Activated CD4-positive, alpha-beta T cell treated with anti-CD3 and anti-CD28 coated beads, Interleukin-2, amount 10 ng/mL, durations not matched to agents 7 days and 5 days (primary cell): Measurements from ENCODE around the gene ANTKMT. TPM values are rescaled to one million over a fixed set of nuclear protein-coding genes. Genes with fewer than 3 reads are reported as not detected.

Experiments used
- CTCF ChIA-PET: fragments of 350-600 bp; sonication (Branson Sonifier 250); formaldehyde crosslinking; loops from one replicate; lab custom pipeline; 2021; ENCODE audit warnings: antibody characterized with exemption; lab: Charles Lee
- POLR2A ChIA-PET: fragments of 350-600 bp; sonication (Branson Sonifier 250); formaldehyde crosslinking; loops from one replicate; lab custom pipeline; 2021; ENCODE audit warnings: antibody characterized with exemption; lab: Charles Lee
- DNase-seq: peaks from one replicate; pipeline ENCODE4 v3.0.0-alpha.2; 2020
- H3K27ac Mint-ChIP-seq: one replicate; pipeline ENCODE4 v1.8.0; 2021; ENCODE audit warnings: mild to moderate bottlenecking, moderate library complexity, mixed read lengths
- H3K27me3 Mint-ChIP-seq: one replicate; pipeline ENCODE4 v1.8.0; 2021; ENCODE audit warnings: mixed read lengths
- H3K36me3 Mint-ChIP-seq: one replicate; pipeline ENCODE4 v1.8.0; 2021; ENCODE audit warnings: low read depth, mixed read lengths
- H3K4me1 Mint-ChIP-seq: one replicate; pipeline ENCODE4 v1.8.0; 2021; ENCODE audit warnings: mixed read lengths
- H3K4me3 Mint-ChIP-seq: one replicate; pipeline ENCODE4 v1.8.0; 2021; ENCODE audit warnings: mild to moderate bottlenecking, moderate library complexity, mixed read lengths
- H3K9me3 Mint-ChIP-seq: one replicate; pipeline ENCODE4 v1.8.0; 2021; ENCODE audit warnings: mixed read lengths
- total RNA-seq, 2 experiments: library from RNA; stranded (reverse); gene quantifications; one replicate each; pipeline ENCODE4 v1.2.3, GENCODE V29; 2021

The ANTKMT gene
- total RNA-seq, 2 experiments from 2014 or later, result 5.5 to 8.7 TPM

DNA sequence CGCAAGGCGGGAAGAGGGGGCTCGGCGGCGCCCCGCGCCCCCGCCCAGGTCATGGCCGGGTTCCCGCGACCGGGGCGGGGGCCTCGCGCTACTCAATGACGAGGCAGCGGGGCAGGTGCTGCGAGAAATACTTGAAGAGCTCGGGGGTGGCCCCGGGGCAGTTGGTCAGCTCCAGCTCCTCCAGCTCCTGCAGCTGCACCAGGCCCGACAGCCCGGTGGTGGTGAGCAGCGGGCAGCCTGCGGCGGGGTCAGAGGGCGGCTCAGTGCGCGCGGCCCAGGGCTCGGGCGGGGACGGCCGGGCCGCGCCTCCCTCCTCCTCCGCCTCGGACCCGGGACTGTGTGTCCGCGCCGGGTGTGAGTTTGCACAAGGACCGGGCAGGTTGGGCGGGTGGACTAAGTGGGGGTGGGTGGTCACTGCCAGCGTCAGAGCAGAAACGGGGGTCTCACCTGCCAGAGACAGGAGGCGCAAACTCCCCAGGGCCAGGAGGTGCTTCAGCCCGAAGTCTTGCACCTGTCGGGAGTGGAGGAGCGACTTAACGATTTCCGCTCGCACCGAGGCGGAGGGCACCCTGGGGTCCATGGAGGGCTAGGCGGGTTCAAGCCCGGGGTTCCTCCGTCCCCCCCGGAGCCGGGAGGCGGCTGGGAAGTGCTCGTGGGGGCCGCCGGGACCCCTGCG is 26.6 kb upstream of the ANTKMT start:
- Mint-ChIP-seq H3K9me3 (no peaks in the 10 kb centered on the region), H3K36me3 (peaks cover 4% of the 10 kb centered on the region), H3K27me3 (peaks cover 15% of the 10 kb centered on the region), H3K4me1 (peaks cover 33% of the 10 kb centered on the region), H3K27ac (peak overlapping the region; percentile 54), H3K4me3 (peak overlapping the region; percentile 55)
- CTCF ChIA-PET, result interaction anchor here (1.7 kb wide), 1 partner anchor 8 kb away, joined by 6 read pairs; no protein-coding TSS in a partner anchor
- no peak for DNase-seq
- POLR2A ChIA-PET, result no interaction called here

- H3K4me3 Mint-ChIP-seq, result peak overlapping the region; percentile 47
- DNase-seq, result no peak
- peaks cover 4% of the 10 kb centered on the region for H3K36me3 Mint-ChIP-seq
- H3K9me3 Mint-ChIP-seq, result no peaks in the 10 kb centered on the region
- H3K4me1 Mint-ChIP-seq, result peaks cover 32% of the 10 kb centered on the region
- H3K27me3 Mint-ChIP-seq, result peaks cover 15% of the 10 kb centered on the region
- ChIA-PET CTCF (interaction anchor here (1.2 to 2.1 kb wide), 3 partner anchors 9 to 21 kb away, joined by 4 to 7 read pairs (median 6); no protein-coding TSS in a partner anchor), POLR2A (interaction anchor here (0.5 to 1.0 kb wide), 2 partner anchors 27 to 310 kb away, joined by 3 read pairs; no protein-coding TSS in a partner anchor)
- no peak overlapping the region for H3K27ac Mint-ChIP-seq
Observed at GRCh38 chr16:694863-695354, 26.0 kb upstream of the ANTKMT start.

DNA sequence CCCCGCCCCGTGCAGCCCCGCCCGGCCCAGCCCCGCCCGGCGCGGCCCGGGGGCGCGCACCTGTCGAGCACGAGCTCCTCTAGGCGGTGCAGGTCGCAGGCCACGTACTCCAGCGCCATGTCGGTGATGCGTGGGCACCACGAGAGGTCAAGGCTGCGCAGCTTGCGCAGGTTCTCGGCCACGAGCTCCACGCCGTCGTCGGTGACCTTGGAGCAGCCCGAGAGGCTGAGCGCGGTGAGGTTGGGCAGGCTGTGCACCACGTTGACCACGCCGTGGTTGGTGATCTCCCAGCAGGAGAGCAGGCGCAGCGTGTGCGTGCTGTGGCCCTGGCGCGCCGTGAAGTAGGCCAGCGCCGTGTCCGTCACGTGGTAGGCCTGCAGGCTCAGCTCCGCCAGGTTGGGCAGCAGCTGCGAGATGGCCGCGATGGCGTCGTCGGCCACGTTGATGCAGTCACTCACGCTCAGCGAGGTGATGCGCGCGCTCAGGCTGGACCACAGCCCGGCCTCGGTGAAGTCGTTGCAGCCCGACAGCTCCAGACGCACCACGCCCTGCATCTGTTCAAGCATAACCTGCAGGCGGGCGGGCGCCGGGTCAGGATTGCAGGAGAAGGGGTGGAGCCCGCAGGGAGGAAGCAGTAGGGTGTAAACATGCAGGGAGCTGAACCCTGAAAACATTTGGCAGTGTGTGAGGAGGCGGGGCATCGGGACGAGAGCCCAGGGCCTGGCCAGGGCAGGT is 25.4 kb upstream of the ANTKMT start:
- Mint-ChIP-seq H3K4me3 (peak overlapping the region; percentile 75), H3K27me3 (peaks cover 17% of the 10 kb centered on the region), H3K36me3 (peaks cover 4% of the 10 kb centered on the region), H3K4me1 (peaks cover 30% of the 10 kb centered on the region), H3K27ac (peak overlapping the region; percentile 87), H3K9me3 (no peaks in the 10 kb centered on the region)
- POLR2A ChIA-PET, result interaction anchor here (0.5 to 1.0 kb wide), 2 partner anchors 26 to 311 kb away, joined by 3 read pairs; no protein-coding TSS in a partner anchor
- DNase-seq, result peak; percentile 65
- CTCF ChIA-PET, result interaction anchor here (0.8 to 2.1 kb wide), 6 partner anchors 10 to 28 kb away, joined by 3 to 7 read pairs (median 4); partner anchors contain the start of gene METRN

- Mint-ChIP-seq H3K27ac (no peak overlapping the region), H3K4me3 (peak overlapping the region; percentile 45), H3K9me3 (no peaks in the 10 kb centered on the region), H3K4me1 (peaks cover 22% of the 10 kb centered on the region), H3K36me3 (no peaks in the 10 kb centered on the region), H3K27me3 (peaks cover 25% of the 10 kb centered on the region)
- peak; percentile 35 for DNase-seq
- ChIA-PET POLR2A (no interaction called here), CTCF (no interaction called here)
Observed at GRCh38 chr16:698911-699671, 21.9 kb upstream of the ANTKMT start.

GRCh38 chr16:700684-701584 is 20.0 kb upstream of the ANTKMT start:
- no peak overlapping the region for H3K4me3 Mint-ChIP-seq
- H3K27ac Mint-ChIP-seq, result no peak overlapping the region
- CTCF ChIA-PET, result interaction anchor here (1.0 to 1.3 kb wide), 2 partner anchors 11 kb away, joined by 3 to 4 read pairs; partner anchors contain the start of gene WDR24
- peaks cover 14% of the 10 kb centered on the region for H3K4me1 Mint-ChIP-seq
- no peaks in the 10 kb centered on the region for H3K36me3 Mint-ChIP-seq
- peak; percentile 41 for DNase-seq
- peaks cover 27% of the 10 kb centered on the region for H3K27me3 Mint-ChIP-seq
- POLR2A ChIA-PET, result no interaction called here
- no peaks in the 10 kb centered on the region for H3K9me3 Mint-ChIP-seq

DNA sequence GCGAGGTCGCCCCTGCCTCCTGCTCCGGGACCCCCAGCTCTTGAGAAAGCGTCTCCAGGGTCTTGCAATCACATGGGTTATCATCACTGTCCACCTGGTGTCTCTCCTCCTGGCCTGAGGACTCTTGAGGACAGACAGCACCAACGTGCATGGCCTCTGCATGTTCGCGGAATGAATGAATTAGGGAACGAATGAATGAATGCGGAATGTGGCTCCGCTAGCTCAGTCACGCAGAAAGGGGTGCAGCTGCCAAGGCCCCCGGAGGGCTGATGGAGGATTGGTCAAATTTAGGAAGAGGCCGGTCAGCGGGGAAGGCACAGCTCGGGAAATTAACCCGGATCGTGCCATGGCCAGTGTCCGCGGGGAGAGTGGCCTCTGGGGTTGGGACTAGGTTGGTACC is 18.6 kb upstream of the ANTKMT start:
- peaks cover 12% of the 10 kb centered on the region for H3K4me1 Mint-ChIP-seq
- POLR2A ChIA-PET, result no interaction called here

DNA sequence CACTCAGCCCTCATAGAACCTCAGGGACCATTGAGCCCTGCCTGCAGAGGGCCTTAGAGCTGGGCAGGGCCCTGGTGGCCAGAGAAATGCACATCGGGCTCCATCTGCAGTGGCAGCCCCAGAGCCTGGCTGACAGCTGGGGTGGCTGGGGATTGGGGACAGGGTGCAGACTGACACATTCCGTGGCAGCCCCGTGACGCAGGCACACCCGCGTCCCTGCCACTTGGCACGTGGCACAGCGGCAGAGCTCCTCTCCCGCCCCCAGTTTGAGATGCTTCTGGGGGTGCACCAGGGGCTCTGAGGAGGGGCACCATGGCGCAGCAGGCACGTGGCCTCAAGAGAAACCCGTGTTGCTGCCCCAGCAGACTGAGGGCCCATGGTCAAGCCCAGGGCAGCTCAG is 17.5 kb upstream of the ANTKMT start:
- Mint-ChIP-seq H3K4me1 (peaks cover 12% of the 10 kb centered on the region), H3K27ac (no peak overlapping the region), H3K9me3 (no peaks in the 10 kb centered on the region), H3K27me3 (peaks cover 47% of the 10 kb centered on the region), H3K4me3 (no peak overlapping the region), H3K36me3 (no peaks in the 10 kb centered on the region)
- ChIA-PET CTCF (interaction anchor here (1.0 to 2.8 kb wide), 3 partner anchors 10 to 29 kb away, joined by 3 to 12 read pairs (median 5); partner anchors contain the start of gene HAGHL), POLR2A (no interaction called here)
- DNase-seq, result no peak

More for the DNA sequence above, 18.6 kb upstream of the ANTKMT start:
- Mint-ChIP-seq H3K27ac (no peak overlapping the region), H3K4me3 (no peak overlapping the region), H3K36me3 (no peaks in the 10 kb centered on the region), H3K27me3 (peaks cover 39% of the 10 kb centered on the region), H3K9me3 (no peaks in the 10 kb centered on the region)
- DNase-seq, result no peak
- CTCF ChIA-PET, result interaction anchor here (0.5 to 2.8 kb wide), 4 partner anchors 11 to 1226 kb away, joined by 3 to 12 read pairs (median 3); no protein-coding TSS in a partner anchor

DNA sequence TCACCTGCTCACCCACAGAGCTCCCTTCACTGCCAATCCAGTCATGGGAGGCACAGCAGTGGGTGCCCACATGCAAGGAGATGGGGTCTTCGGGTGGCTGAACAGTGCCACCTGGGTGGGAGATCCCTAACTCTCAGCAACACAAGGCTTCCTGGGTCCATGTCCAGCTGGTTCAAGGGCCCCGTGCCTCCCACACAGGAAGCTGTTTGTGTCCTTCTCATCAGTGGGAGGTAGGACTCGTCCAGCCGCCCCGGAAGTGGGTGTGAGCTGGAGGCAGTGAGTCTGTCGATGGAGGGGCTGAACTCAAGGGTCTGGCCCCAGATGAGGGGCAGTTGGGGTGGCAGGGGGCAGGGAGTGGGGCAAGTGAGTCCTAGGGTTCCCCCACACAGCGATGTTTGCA is 16.9 kb upstream of the ANTKMT start:
- no peaks in the 10 kb centered on the region for H3K9me3 Mint-ChIP-seq
- H3K27ac Mint-ChIP-seq, result no peak overlapping the region
- peaks cover 50% of the 10 kb centered on the region for H3K27me3 Mint-ChIP-seq
- no peak for DNase-seq
- POLR2A ChIA-PET, result no interaction called here
- CTCF ChIA-PET, result interaction anchor here (0.8 to 2.8 kb wide), 3 partner anchors 9 to 81 kb away, joined by 3 to 12 read pairs (median 5); no protein-coding TSS in a partner anchor
- H3K4me3 Mint-ChIP-seq, result no peak overlapping the region
- peaks cover 9% of the 10 kb centered on the region for H3K4me1 Mint-ChIP-seq
- H3K36me3 Mint-ChIP-seq, result no peaks in the 10 kb centered on the region

- H3K27me3 Mint-ChIP-seq, result peaks cover 55% of the 10 kb centered on the region
Observed at GRCh38 chr16:704552-705380, 16.2 kb upstream of the ANTKMT start.

DNA sequence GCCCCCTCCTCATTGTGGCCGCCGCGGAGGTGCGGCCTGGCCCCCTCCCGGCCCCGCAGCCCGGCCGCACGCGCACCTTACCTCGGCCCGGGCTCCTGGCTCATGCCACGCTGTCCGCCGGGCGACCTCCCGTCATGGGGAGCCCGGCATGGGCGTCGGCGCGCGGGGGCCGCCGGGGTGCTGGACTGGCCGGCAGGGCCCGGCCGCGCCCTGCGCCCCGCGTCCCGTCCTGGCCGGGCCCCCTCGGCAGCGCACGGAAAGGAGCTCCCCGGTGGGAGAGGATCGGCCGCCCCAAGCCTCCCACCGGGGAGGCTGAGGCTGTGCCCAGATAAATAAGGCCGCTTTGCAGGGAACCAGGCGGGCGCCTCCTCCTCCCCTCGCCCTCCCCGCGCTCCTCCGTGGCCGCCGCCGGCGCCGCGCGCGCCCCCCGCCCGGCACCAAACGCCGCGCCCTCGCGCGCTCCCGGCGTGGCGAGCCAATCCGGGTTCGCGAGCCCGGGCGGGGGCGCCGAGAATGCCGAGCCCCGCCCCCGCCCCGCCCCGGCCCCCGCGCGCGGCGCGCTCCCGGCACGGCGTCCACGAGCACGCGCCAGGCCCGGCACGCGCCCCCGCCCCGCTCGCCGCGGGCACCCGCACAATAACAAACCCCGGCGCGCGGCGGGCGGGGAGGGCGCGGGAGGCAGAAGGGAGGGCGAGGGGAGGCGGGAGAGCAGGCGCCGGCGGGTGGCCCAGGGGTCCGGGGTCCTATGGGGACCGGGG is 15.3 kb upstream of the ANTKMT start, which contains the start of gene FBXL16:
TSS of gene FBXL16 (minus strand) at position 371 of the 758 bp plus-strand sequence. CDS start 8,396 bp downstream, outside the sequence.
- Mint-ChIP-seq H3K4me1 (peaks cover 2% of the 10 kb centered on the region), H3K27me3 (peaks cover 54% of the 10 kb centered on the region), H3K36me3 (no peaks in the 10 kb centered on the region), H3K9me3 (no peaks in the 10 kb centered on the region), H3K4me3 (no peak within 1 kb of the TSS), H3K27ac (peak within 1 kb of the TSS; percentile 31)
- ChIA-PET CTCF (no interaction called here), POLR2A (no interaction called here)
- no peak for DNase-seq

More at GRCh38 chr16:704552-705380, 16.2 kb upstream of the ANTKMT start:
- Mint-ChIP-seq H3K4me3 (no peak overlapping the region), H3K36me3 (no peaks in the 10 kb centered on the region), H3K9me3 (no peaks in the 10 kb centered on the region), H3K4me1 (peaks cover 4% of the 10 kb centered on the region), H3K27ac (no peak overlapping the region)
- DNase-seq, result no peak
- CTCF ChIA-PET, result interaction anchor here (0.8 to 2.8 kb wide), 3 partner anchors 8 to 80 kb away, joined by 3 to 12 read pairs (median 5); no protein-coding TSS in a partner anchor
- POLR2A ChIA-PET, result no interaction called here
